ENCODE measurements around the gene MSL3.

The MSL3 gene

DNA sequence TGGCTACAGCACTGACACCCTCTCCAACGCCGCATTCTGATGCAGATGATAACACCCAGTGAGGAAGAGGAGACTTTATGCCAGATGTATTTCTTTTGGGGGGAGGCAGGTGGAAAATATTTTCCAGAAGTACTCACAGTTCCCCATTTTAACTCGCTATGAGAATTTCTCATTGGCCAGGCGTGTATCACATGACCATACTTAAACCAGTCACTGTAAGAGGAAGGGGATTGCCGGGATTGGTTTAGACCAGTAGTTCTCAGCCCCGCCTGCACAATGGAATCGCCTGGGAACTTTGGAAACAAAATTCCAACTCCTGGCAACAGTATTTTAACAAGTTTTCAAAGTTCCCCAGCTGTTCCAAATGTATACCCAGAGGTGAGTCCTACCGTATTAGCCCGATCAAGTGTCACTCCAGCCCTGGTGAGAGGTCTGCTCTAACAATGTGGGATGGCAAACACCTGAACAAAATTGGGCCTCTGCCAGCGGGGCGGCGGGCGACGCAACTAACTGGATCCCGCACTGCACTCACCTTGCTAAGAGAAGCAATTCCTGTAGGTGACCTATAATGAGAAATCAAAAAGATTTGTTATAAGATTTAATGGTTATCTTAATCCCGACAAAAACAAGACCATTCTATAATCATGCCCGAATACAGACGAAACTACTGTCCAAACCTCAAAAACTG lies 2.9 kb upstream of the MSL3 start (continued):
- no peak for TF ChIP-seq ZNF514 (tag by site-specific recombination; IDR thresholded peaks at IDR 0.05)

DNA sequence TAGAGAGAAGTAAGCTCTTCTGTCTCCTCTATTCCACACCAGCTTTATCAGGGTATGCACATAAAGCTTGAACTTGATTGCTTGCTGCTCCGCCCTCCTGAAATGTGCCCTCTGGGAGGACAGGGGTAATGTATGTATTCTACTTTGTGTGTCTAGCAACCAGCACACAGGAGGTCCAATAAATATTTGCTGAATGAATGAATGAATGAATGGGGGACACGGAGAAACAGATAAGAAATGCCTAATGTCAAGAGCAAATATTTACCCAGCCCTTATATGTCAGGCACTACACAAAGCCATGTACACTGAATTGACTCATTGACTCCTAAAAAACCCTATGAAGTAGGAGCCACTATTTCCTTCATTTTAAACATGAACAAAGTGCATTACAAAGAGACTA lies 2.3 kb upstream of the MSL3 start:
- Histone ChIP-seq H3K27ac (ENCODE audit: extremely low read depth, low read depth, low read length) (peak overlapping the region; percentile 30; the same call in 1 of the 2 replicates), H3K4me3 (ENCODE audit: low read depth, low read length) (no peak overlapping the region), H3K9me3 (ENCODE audit: control insufficient read depth, insufficient read depth, low read depth, low read length) (no peaks in the 10 kb centered on the region), H3K36me3 (ENCODE audit: control insufficient read depth in 2 of 2, insufficient read depth in 1 of 2, low read length in 2 of 2) (peaks cover 0 to 1% of the 10 kb centered on the region in 2 experiments; a peak in 2 of 3 replicates), H3K4me1 (ENCODE audit: control insufficient read depth, insufficient read depth, low read length) (peaks cover 8% of the 10 kb centered on the region)
- TF ChIP-seq, protein P1, sequence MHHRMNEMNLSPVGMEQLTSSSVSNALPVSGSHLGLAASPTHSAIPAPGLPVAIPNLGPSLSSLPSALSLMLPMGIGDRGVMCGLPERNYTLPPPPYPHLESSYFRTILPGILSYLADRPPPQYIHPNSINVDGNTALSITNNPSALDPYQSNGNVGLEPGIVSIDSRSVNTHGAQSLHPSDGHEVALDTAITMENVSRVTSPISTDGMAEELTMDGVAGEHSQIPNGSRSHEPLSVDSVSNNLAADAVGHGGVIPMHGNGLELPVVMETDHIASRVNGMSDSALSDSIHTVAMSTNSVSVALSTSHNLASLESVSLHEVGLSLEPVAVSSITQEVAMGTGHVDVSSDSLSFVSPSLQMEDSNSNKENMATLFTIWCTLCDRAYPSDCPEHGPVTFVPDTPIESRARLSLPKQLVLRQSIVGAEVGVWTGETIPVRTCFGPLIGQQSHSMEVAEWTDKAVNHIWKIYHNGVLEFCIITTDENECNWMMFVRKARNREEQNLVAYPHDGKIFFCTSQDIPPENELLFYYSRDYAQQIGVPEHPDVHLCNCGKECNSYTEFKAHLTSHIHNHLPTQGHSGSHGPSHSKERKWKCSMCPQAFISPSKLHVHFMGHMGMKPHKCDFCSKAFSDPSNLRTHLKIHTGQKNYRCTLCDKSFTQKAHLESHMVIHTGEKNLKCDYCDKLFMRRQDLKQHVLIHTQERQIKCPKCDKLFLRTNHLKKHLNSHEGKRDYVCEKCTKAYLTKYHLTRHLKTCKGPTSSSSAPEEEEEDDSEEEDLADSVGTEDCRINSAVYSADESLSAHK (tag by site-specific recombination; IDR thresholded peaks at IDR 0.05), result no peak
- TF ChIP-seq ZNF114 (tag by site-specific recombination; IDR thresholded peaks at IDR 0.05) (no peak), GLIS1 (tag by site-specific recombination; IDR thresholded peaks at IDR 0.05) (peak; percentile 83), ZNF202 (tag by site-specific recombination; IDR thresholded peaks at IDR 0.05; ENCODE audit: borderline replicate concordance) (no peak), ZNF24 (tag by site-specific recombination; IDR thresholded peaks at IDR 0.05) (peak; percentile 47; the same call in 1 of the 2 replicates)
- TF ChIP-seq, protein P2, sequence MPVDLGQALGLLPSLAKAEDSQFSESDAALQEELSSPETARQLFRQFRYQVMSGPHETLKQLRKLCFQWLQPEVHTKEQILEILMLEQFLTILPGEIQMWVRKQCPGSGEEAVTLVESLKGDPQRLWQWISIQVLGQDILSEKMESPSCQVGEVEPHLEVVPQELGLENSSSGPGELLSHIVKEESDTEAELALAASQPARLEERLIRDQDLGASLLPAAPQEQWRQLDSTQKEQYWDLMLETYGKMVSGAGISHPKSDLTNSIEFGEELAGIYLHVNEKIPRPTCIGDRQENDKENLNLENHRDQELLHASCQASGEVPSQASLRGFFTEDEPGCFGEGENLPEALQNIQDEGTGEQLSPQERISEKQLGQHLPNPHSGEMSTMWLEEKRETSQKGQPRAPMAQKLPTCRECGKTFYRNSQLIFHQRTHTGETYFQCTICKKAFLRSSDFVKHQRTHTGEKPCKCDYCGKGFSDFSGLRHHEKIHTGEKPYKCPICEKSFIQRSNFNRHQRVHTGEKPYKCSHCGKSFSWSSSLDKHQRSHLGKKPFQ (tag by site-specific recombination; IDR thresholded peaks at IDR 0.05), result no peak
- TF ChIP-seq, protein P3, sequence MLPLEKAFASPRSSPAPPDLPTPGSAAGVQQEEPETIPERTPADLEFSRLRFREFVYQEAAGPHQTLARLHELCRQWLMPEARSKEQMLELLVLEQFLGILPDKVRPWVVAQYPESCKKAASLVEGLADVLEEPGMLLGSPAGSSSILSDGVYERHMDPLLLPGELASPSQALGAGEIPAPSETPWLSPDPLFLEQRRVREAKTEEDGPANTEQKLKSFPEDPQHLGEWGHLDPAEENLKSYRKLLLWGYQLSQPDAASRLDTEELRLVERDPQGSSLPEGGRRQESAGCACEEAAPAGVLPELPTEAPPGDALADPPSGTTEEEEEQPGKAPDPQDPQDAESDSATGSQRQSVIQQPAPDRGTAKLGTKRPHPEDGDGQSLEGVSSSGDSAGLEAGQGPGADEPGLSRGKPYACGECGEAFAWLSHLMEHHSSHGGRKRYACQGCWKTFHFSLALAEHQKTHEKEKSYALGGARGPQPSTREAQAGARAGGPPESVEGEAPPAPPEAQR (tag by site-specific recombination; IDR thresholded peaks at IDR 0.05), result no peak
- ChIA-PET CTCF (interaction anchor here (0.6 kb wide), 1 partner anchor 1123 kb away, joined by 3 read pairs; no protein-coding TSS in a partner anchor), POLR2A (no interaction called here)

DNA sequence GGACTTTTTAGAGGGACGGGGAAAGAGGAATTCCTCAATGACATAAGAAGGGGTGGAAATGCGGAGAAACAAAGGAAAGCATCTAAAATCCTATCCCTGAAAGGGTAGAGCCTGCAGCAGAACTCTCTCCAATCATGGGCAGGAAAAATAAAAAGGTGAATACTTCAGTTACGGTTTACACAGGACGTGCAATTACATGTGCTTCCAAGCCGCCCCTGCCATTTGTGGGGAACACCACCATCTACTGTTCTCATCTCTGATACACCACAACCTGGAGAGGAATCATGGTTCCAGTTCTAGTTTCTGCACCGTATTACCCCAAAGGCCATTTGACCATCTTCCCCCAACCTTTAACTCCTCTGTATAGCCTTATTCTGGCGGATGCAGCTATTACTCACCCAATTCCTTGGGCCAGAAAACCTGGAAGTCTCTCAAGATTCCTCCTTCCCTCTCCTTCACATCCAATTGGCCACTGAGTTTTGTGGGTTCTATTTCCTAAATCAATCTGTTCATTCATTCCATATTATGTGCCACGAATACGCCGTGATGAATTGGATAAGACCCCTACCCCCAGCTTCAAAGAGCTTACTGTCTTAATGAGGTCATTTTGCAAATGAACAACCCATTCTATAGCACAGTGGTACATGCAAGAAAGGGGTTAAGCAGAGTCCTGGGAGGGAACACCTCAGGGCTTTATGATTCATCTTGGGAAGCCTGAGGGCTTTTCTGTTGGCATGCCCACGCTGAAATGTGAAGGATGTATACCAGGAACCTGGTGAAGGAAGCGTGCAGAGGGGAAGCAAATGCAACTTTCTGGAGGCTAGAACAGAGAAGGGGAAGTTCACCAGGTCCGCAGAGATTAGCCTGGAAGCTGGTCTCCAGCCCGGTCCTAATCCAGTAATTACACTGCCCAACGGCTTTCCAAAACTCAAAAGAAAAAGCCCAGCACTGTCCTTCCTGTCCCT lies 1.4 kb upstream of the MSL3 start:
- no peak overlapping the region for H3K27ac ChIP-seq (ENCODE audit: extremely low read depth, low read depth, low read length)
- POLR2A ChIA-PET, result no interaction called here
- H3K9me3 ChIP-seq (ENCODE audit: control insufficient read depth, insufficient read depth, low read depth, low read length), result no peaks in the 10 kb centered on the region
- H3K36me3 ChIP-seq (ENCODE audit: control insufficient read depth in 2 of 2, insufficient read depth in 1 of 2, low read length in 2 of 2), result peaks cover 6 to 10% of the 10 kb centered on the region in 2 experiments; a peak in 2 of 3 replicates
- no peak overlapping the region for H3K4me3 ChIP-seq (ENCODE audit: low read depth, low read length)
- no peak for TF ChIP-seq PRDM1 (tag by site-specific recombination; IDR thresholded peaks at IDR 0.05)
- TF ChIP-seq, protein P4, sequence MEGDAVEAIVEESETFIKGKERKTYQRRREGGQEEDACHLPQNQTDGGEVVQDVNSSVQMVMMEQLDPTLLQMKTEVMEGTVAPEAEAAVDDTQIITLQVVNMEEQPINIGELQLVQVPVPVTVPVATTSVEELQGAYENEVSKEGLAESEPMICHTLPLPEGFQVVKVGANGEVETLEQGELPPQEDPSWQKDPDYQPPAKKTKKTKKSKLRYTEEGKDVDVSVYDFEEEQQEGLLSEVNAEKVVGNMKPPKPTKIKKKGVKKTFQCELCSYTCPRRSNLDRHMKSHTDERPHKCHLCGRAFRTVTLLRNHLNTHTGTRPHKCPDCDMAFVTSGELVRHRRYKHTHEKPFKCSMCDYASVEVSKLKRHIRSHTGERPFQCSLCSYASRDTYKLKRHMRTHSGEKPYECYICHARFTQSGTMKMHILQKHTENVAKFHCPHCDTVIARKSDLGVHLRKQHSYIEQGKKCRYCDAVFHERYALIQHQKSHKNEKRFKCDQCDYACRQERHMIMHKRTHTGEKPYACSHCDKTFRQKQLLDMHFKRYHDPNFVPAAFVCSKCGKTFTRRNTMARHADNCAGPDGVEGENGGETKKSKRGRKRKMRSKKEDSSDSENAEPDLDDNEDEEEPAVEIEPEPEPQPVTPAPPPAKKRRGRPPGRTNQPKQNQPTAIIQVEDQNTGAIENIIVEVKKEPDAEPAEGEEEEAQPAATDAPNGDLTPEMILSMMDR (tag by site-specific recombination; IDR thresholded peaks at IDR 0.05), result 0 out of 2 replicates have a peak, but pooled peaks have one; percentile 10
- TF ChIP-seq ZNF654 (tag by site-specific recombination; IDR thresholded peaks at IDR 0.05; ENCODE audit: low read depth), result 0 out of 2 replicates have a peak, but pooled peaks have one; percentile 5
- TF ChIP-seq ZNF184 (tag by site-specific recombination; IDR thresholded peaks at IDR 0.05), result peak; percentile 76
- CTCF ChIA-PET, result interaction anchor here (1.3 to 1.4 kb wide), 2 partner anchors 9 to 24 kb away, joined by 3 to 6 read pairs; no protein-coding TSS in a partner anchor
- peaks cover 8% of the 10 kb centered on the region for H3K4me1 ChIP-seq (ENCODE audit: control insufficient read depth, insufficient read depth, low read length)
